Mesenchymal stem cell (in vitro differentiated cells and primary cell): ENCODE results near the gene DOCK2.

ENCODE experiments used
- DNase-seq: peaks from one replicate; pipeline ENCODE4 v3.0.0-alpha.2; 2013
- H2AFZ ChIP-seq: one replicate; pipeline ENCODE4 v1.6.1; 2013; ENCODE audit warnings: low read depth, mild to moderate bottlenecking, control low read depth, inconsistent platforms, low read length, moderate library complexity
- H2AK5ac ChIP-seq: 2 replicates; pipeline ENCODE4 v1.6.1; 2013; ENCODE audit warnings: low read length, moderate library complexity, mild to moderate bottlenecking, inconsistent platforms; ENCODE audit not compliant: severe bottlenecking
- H2BK120ac ChIP-seq: one replicate; pipeline ENCODE4 v1.6.1; 2013; ENCODE audit warnings: low read depth, mild to moderate bottlenecking, inconsistent platforms, low read length, moderate library complexity
- H2BK12ac ChIP-seq, 2 experiments: one replicate each; pipeline ENCODE4 v1.6.1; 2013; ENCODE audit warnings: inconsistent platforms in 2 of 2, low read length in 2 of 2, mild to moderate bottlenecking in 2 of 2, moderate library complexity in 2 of 2, control low read depth in 1 of 2
- H2BK15ac ChIP-seq: one replicate; pipeline ENCODE4 v1.6.1; 2013; ENCODE audit warnings: mild to moderate bottlenecking, low read depth, inconsistent platforms; ENCODE audit not compliant: poor library complexity, severe bottlenecking
- H2BK5ac ChIP-seq: 2 replicates; pipeline ENCODE4 v1.6.1; 2013; ENCODE audit warnings: low read depth, mild to moderate bottlenecking, low read length, control low read depth, inconsistent platforms; ENCODE audit not compliant: poor library complexity, severe bottlenecking
- H3K14ac ChIP-seq, 2 experiments: one replicate each; pipeline ENCODE4 v1.6.1; 2013; ENCODE audit warnings: inconsistent platforms in 2 of 2, low read length in 2 of 2, control low read depth in 1 of 2, mild to moderate bottlenecking in 1 of 2, moderate library complexity in 1 of 2
- H3K18ac ChIP-seq, 2 experiments: one replicate each; pipeline ENCODE4 v1.6.1; 2013; ENCODE audit warnings: inconsistent platforms in 2 of 2, low read length in 2 of 2, control low read depth in 1 of 2, low read depth in 1 of 2, mild to moderate bottlenecking in 1 of 2
- H3K23ac ChIP-seq, 2 experiments: one replicate each; pipeline ENCODE4 v1.6.1; 2013; ENCODE audit warnings: inconsistent platforms in 2 of 2, low read length in 2 of 2, mild to moderate bottlenecking in 2 of 2, moderate library complexity in 2 of 2, control low read depth in 1 of 2
- H3K27ac ChIP-seq: 2 replicates; pipeline ENCODE4 v1.5.1; 2013; ENCODE audit warnings: mild to moderate bottlenecking, moderate library complexity, low read length, control low read depth, inconsistent platforms; ENCODE audit not compliant: poor library complexity, severe bottlenecking
- H3K27me3 ChIP-seq, 2 experiments: 2 replicates each; pipeline versions ENCODE4 v1.6.1 to v1.7.0; 2013; ENCODE audit warnings: low read length in 2 of 2, mild to moderate bottlenecking in 2 of 2, moderate library complexity in 2 of 2, control low read depth in 1 of 2, inconsistent platforms in 1 of 2; ENCODE audit not compliant: control insufficient read depth in 1 of 2, insufficient read depth in 1 of 2
- H3K36me3 ChIP-seq, 2 experiments: 2 replicates each; pipeline versions ENCODE4 v1.6.1 to v1.7.0; 2013; ENCODE audit warnings: low read length in 2 of 2, control low read depth in 1 of 2, inconsistent platforms in 1 of 2, low read depth in 1 of 2, mild to moderate bottlenecking in 1 of 2; ENCODE audit not compliant: insufficient read depth in 2 of 2, control insufficient read depth in 1 of 2
- H3K4ac ChIP-seq, 2 experiments: one replicate each; pipeline ENCODE4 v1.6.1; 2013; ENCODE audit warnings: inconsistent platforms in 2 of 2, low read length in 2 of 2, mild to moderate bottlenecking in 2 of 2, moderate library complexity in 2 of 2, control low read depth in 1 of 2, low read depth in 1 of 2
- H3K4me1 ChIP-seq: 2 replicates; pipeline ENCODE4 v1.6.1; 2013; ENCODE audit warnings: low read depth, low read length, control low read depth; ENCODE audit not compliant: control insufficient read depth, insufficient read depth
- H3K4me2 ChIP-seq: 2 replicates; pipeline ENCODE4 v1.6.1; 2013; ENCODE audit warnings: low read length, mild to moderate bottlenecking, inconsistent platforms; ENCODE audit not compliant: poor library complexity, severe bottlenecking
- H3K4me3 ChIP-seq, 2 experiments: 2 replicates each; pipeline versions ENCODE4 v1.5.1 to v1.7.0; 2013; ENCODE audit warnings: low read length in 2 of 2, mild to moderate bottlenecking in 2 of 2, control low read depth in 1 of 2, low read depth in 1 of 2; ENCODE audit not compliant: insufficient read depth in 1 of 2
- H3K79me1 ChIP-seq: replicated peaks from 2 replicates; pipeline ENCODE4 v1.6.1; 2013; ENCODE audit warnings: mild to moderate bottlenecking, control low read depth, low read length, inconsistent platforms; ENCODE audit not compliant: poor library complexity, severe bottlenecking
- H3K9ac ChIP-seq: 2 replicates; pipeline ENCODE4 v1.7.0; 2013; ENCODE audit warnings: mild to moderate bottlenecking, low read length, moderate library complexity
- H3K9me3 ChIP-seq: 2 replicates; pipeline ENCODE4 v1.7.0; 2013; ENCODE audit warnings: mild to moderate bottlenecking, low read length; ENCODE audit not compliant: control insufficient read depth
- H4K8ac ChIP-seq: one replicate; pipeline ENCODE4 v1.6.1; 2013; ENCODE audit warnings: inconsistent platforms, mild to moderate bottlenecking, low read length, moderate library complexity
- H4K91ac ChIP-seq: one replicate; pipeline ENCODE4 v1.6.1; 2013; ENCODE audit warnings: mild to moderate bottlenecking, low read length, inconsistent platforms
- WGBS: methylation state at CpG from one replicate; pipeline ENCODE4 v1.1.7; 2013; ENCODE audit warnings: mixed read lengths; 5-methylcytosine and 5-hydroxymethylcytosine counted together

DOCK2 gene

DNA sequence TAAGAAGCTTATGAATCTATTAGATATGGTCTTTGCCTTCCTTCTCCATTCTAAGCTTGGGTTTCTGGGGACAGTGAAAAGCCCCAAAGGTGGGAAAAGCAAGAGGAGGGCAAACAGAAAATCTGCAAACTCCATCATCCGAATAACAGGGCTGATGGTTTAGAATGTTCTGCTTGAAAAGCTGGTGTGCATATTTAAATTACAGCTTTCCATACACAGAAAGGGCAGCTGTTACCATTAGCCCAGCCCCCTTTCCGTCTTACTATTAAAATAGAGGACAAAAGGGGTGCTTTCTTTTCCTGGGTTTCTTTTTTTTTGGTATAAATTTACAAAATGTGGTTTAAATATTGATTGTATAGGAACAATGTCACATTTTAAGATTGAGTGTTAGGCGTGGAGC, 321.2 kb downstream of the DOCK2 start:
- H4K8ac ChIP-seq, result no peak overlapping the region
- no peak overlapping the region for H3K23ac ChIP-seq
- no peak overlapping the region for H2BK12ac ChIP-seq
- DNase-seq, result no peak
- no peak overlapping the region for H2AK5ac ChIP-seq
- no peak overlapping the region for H2BK15ac ChIP-seq
- no peak overlapping the region for H2AFZ ChIP-seq
- no peak overlapping the region for H3K9ac ChIP-seq
- H3K18ac ChIP-seq, result no peak overlapping the region
- no peaks in the 10 kb centered on the region for H3K27me3 ChIP-seq
- no peak overlapping the region for H3K27ac ChIP-seq
- H4K91ac ChIP-seq, result no peak overlapping the region
- no peaks in the 10 kb centered on the region for H3K9me3 ChIP-seq
- H3K4ac ChIP-seq, result no peak overlapping the region
- no peaks in the 10 kb centered on the region for H3K4me1 ChIP-seq
- no peak overlapping the region for H2BK120ac ChIP-seq
- peaks cover 3% of the 10 kb centered on the region for H3K79me1 ChIP-seq
- WGBS, result 83% methylated on average over 1 of the region's 3 CpGs
- H3K4me3 ChIP-seq, result no peak overlapping the region
- H3K36me3 ChIP-seq, result peaks cover 0 to under 1% of the 10 kb centered on the region in 2 experiments
- H3K14ac ChIP-seq, result no peak overlapping the region
- H3K4me2 ChIP-seq, result no peak overlapping the region
- no peak overlapping the region for H2BK5ac ChIP-seq

DNA sequence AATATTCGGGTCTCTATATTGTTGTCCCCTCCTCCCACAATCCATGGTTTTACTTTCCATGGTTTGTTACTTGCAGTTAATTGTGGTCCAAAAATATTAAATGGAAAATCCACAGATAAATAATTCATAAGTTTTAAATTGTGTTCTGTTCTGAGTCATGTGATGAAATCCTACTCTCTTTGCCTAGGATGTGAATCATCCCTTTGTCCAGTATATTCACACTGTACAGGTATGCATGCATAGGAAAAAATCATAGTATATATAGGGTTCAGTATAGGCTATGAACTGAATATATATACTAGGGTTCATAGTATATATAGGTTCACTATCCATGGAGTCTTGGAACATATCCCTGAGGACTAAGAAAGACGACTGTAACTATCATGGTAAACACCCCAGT, 323.6 kb downstream of the DOCK2 start:
- no peak overlapping the region for H3K18ac ChIP-seq
- H3K4me2 ChIP-seq, result no peak overlapping the region
- H3K9ac ChIP-seq, result no peak overlapping the region
- H2AK5ac ChIP-seq, result no peak overlapping the region
- no peak overlapping the region for H2BK120ac ChIP-seq
- no peak overlapping the region for H3K23ac ChIP-seq
- H3K4me3 ChIP-seq, result no peak overlapping the region
- no peak overlapping the region for H2BK5ac ChIP-seq
- no peaks in the 10 kb centered on the region for H3K27me3 ChIP-seq
- no peaks in the 10 kb centered on the region for H3K4me1 ChIP-seq
- H2AFZ ChIP-seq, result no peak overlapping the region
- no peak overlapping the region for H4K8ac ChIP-seq
- no peaks in the 10 kb centered on the region for H3K9me3 ChIP-seq
- H3K36me3 ChIP-seq, result peaks cover 5 to 17% of the 10 kb centered on the region in 2 experiments
- no peak overlapping the region for H2BK15ac ChIP-seq
- no peak overlapping the region for H4K91ac ChIP-seq
- H3K79me1 ChIP-seq, result peaks cover 13% of the 10 kb centered on the region
- no peak overlapping the region for H3K14ac ChIP-seq
- no peak overlapping the region for H2BK12ac ChIP-seq
- no peak for DNase-seq
- no peak overlapping the region for H3K4ac ChIP-seq
- 100% methylated on average over 1 of the region's 2 CpGs for WGBS
- no peak overlapping the region for H3K27ac ChIP-seq

DNA sequence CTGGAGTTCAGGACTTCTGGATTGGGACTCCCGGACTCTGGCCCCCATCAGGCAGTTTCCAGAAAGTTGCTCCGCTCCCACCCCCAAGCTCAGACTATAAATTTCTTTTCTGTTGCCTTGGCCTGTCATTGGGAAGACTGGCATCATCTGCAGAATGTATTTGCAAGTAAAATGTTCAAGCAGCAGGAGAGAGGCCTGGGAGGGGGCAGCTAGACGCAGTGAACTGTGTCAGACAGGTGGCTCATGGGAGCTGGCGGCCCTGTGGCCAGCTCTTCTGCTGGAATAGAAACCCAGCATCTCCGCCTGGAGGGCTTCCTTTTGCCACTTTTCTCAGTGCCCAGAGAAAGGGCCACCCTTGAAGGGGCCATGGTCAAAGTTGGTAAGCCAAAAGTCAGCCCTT, 327.2 kb downstream of the DOCK2 start:
- H3K4me2 ChIP-seq, result no peak overlapping the region
- no peak overlapping the region for H4K8ac ChIP-seq
- H3K9me3 ChIP-seq, result no peaks in the 10 kb centered on the region
- peaks cover 22% of the 10 kb centered on the region for H3K79me1 ChIP-seq
- no peak overlapping the region for H2BK12ac ChIP-seq
- no peaks in the 10 kb centered on the region for H3K27me3 ChIP-seq
- H3K36me3 ChIP-seq, result peaks cover 5 to 18% of the 10 kb centered on the region in 2 experiments
- no peak overlapping the region for H2BK5ac ChIP-seq
- no peak overlapping the region for H3K27ac ChIP-seq
- no peaks in the 10 kb centered on the region for H3K4me1 ChIP-seq
- no peak overlapping the region for H2AK5ac ChIP-seq
- H3K18ac ChIP-seq, result no peak overlapping the region
- DNase-seq, result no peak
- 69% methylated on average over 5 of the region's 5 CpGs for WGBS
- no peak overlapping the region for H3K23ac ChIP-seq
- H3K4me3 ChIP-seq, result no peak overlapping the region
- no peak overlapping the region for H4K91ac ChIP-seq
- H3K9ac ChIP-seq, result no peak overlapping the region
- no peak overlapping the region for H2BK120ac ChIP-seq
- no peak overlapping the region for H2AFZ ChIP-seq
- H3K14ac ChIP-seq, result no peak overlapping the region
- H3K4ac ChIP-seq, result no peak overlapping the region
- no peak overlapping the region for H2BK15ac ChIP-seq

DNA sequence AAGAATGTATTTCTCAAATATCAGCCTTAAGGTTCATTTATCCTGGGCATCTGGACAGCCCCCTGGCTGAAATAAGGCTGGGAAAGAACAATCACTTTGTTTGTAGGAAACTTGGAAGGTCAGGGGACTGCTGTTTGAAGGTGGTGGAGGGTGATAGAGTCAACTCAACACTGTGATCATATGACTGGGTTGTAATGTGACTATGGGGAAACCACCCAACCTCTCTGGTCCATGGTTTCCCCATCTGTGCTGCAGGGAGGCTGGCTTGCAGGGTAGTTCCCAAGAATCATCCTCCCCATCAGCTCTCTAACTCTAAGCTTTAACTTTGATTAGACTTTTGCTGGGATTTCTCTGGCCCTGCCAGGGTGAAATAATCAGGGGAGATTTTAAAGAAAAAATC, 333.3 kb downstream of the DOCK2 start:
- H4K8ac ChIP-seq, result peak overlapping the region; percentile 48
- H3K9ac ChIP-seq, result peak overlapping the region; percentile 74
- no peak overlapping the region for H2BK15ac ChIP-seq
- no peak overlapping the region for H3K14ac ChIP-seq
- H3K23ac ChIP-seq, result no peak overlapping the region
- peaks cover 6% of the 10 kb centered on the region for H3K4me1 ChIP-seq
- H2BK12ac ChIP-seq, result peak overlapping the region in 1 of 2 experiments; percentile 62
- no peak for DNase-seq
- no peaks in the 10 kb centered on the region for H3K27me3 ChIP-seq
- H3K4ac ChIP-seq, result peak overlapping the region in 1 of 2 experiments; percentile 71
- no peak overlapping the region for H3K27ac ChIP-seq
- H4K91ac ChIP-seq, result peak overlapping the region; percentile 74
- no peak overlapping the region for H3K4me3 ChIP-seq
- no peak overlapping the region for H2AK5ac ChIP-seq
- no peak overlapping the region for H2AFZ ChIP-seq
- H2BK120ac ChIP-seq, result no peak overlapping the region
- H3K9me3 ChIP-seq, result no peaks in the 10 kb centered on the region
- H3K4me2 ChIP-seq, result no peak overlapping the region
- H3K18ac ChIP-seq, result peak overlapping the region; percentile 72 to 74
- peaks cover 0 to 7% of the 10 kb centered on the region in 2 experiments for H3K36me3 ChIP-seq
- H3K79me1 ChIP-seq, result peaks cover 31% of the 10 kb centered on the region
- H2BK5ac ChIP-seq, result no peak overlapping the region
